Ureter (tissue), 1 donor: ENCODE data around the gene TMEM115. TPM values are rescaled to one million over a fixed set of nuclear protein-coding genes. Genes with fewer than 3 reads are reported as not detected.
"Not testable (repeated sequence)": the region's sequence is repeated elsewhere in the genome, so short reads cannot be mapped to it uniquely, and the experiment has no call there.

Experiments
- DNase-seq: peaks from one replicate; pipeline ENCODE4 v3.0.0-alpha.2; 2020; ENCODE audit warnings: low spot score
- total RNA-seq: library from RNA; stranded (reverse); gene quantifications from one replicate; pipeline ENCODE4 v1.2.4, GENCODE V29; 2023
- donor health status: DM: yes; HTN: yes; CAD: no.

The TMEM115 gene
- total RNA-seq, 1 donor from 2014 or later = 30.4 TPM

DNA sequence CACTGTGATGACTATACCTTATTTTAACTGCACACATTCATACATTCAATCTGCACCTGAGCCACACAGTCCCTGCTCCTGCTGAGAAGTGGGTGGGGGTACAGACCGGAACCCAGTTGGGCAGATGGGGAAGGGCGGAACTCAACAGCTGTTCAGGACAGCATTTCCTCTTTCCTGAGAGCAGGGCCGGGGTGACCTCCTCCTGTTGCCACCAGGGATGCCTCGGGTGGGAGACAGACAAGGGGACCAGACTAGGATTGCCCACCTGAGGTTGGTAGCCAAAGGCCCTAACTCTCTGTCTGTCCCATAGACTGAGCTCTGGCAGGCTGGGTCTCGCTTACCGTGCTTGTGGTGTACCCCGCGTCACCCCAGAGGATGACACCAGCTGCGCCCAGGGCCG is 40.7 kb downstream of the TMEM115 start:
- DNase-seq = no peak

DNA sequence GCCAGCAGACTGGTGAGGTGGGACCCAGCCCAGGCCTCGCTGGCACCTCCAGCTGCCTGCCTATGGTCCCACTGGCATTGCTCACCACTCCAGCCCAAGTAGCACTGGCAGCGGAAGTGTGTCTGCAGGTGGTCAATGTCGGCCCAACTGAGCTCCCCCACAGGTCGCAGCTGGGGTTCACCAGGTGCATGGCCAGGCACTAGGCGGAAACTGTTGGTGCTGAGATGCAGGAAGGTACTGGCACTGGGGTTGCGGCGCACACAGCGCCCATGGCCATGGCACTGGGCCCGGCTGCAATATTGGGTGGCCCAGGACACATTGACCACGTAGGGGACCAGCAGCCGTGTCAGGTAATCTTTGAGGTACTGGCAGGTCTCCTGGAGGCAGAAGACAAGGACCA is 41.2 kb downstream of the TMEM115 start:
- no peak for DNase-seq

DNA sequence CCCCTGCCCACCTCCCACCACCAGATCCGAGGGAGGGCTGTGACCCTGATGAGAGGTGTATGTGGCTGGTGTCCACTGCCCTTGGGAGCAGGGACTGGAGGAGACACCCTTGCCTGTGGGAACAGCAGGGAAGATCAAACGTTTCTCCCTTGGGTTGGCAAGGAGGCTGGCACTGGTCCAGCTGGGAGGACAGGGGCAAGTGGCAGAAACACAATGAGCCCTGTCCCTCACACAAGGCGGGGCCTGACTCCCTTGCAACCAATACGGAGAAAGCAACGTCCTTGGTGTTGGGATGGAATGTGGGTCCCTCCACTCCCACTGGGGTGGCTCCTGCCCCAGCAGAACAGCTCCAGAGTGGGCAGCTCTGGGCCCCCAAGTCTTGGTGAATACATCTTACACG is 42.0 kb downstream of the TMEM115 start:
- no peak for DNase-seq

DNA sequence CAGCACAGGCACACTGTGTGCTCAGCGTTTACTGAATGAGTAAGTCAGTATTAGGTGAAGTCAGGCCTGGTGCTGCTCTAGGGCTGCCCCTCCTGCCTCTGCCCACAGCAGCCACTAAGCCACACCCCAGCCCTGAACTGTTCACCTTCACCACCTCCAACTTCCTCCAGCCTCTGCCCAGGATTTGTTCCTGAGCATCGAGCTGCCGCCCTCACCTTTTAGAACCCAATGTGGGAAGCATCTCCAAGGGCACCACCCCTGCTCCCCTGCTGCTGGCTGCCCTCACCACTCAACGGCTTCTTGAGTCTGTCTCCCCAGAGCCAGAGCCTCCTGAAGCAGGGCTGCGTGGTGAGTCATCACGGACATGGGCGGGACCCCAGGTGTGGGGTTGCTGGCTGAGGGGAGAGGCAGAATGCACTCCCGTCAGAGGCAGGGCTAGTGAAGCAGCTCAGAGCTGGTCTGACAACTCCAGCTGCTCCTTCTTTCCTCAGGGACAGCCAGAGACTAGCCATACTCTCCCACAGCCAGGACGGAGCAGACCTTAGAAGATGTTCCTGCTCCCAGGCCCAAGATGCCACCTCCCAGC is 42.6 kb downstream of the TMEM115 start:
- DNase-seq = peak; percentile 87

DNA sequence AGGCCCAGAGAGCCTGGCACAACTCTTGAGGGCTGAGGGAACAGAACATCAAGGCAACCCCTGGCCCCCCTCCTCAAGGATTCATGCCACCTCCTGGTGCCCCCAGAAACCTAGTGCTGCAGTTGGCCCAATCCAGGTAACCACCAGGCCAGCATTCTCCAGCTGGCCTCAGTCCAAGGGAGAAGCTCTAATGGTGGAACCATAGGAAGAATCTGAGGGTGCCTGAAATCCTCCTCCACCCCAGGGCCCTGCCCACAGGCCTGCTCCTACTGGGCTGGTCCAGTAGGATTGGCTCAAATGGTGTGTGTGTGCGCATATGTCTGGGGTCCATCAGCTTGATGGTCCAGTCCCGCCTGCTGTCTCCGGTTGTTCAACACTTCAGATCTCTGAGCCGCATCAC is 44.5 kb downstream of the TMEM115 start:
- DNase-seq = no peak

DNA sequence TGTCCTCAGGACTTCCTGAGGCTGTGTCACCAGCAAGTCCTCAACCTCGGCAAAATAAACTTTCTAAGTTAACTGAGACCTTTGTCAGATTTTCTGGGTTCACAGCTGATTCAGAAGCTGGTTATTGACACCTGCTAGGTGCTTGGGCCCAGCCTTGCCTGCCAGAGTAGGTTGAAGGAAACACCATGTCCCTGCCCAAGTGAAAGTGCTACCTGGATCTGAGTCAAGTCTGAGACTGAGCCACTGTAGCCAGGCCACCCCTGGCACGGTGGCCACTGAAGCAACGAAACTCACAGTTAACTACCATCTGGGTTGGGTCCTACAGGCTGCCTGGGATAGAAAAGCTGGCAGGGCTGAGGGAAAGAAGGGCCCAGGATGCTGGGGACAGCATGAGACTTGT is 45.0 kb downstream of the TMEM115 start:
- no peak for DNase-seq

DNA sequence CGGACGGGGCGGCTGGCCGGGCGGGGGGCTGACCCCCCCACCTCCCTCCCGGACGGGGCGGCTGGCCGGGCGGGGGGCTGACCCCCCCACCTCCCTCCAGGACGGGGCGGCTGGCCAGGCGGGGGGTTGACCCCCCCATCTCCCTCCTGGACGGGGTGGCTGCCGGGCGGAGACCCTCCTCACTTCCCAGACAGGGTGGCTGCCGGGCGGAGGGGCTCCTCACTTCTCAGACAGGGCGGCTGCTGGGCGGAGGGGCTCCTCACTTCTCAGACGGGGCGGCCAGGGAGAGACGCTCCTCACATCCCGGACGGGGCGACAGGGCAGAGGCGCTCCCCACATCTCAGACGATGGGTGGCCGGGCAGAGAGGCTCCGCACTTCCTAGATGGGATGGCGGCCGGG is 47.3 kb downstream of the TMEM115 start:
- DNase-seq = not testable (repeated sequence)

Other genes with a start within 250 kb of the TMEM115 start
- gene SEMA3F, start 204.2 kb downstream of the TMEM115 start, total RNA-seq = 132 TPM
- gene GNAT1, start 167.9 kb downstream of the TMEM115 start, total RNA-seq = not detected
- gene SLC38A3, start 154.2 kb downstream of the TMEM115 start, total RNA-seq = 0.34 TPM
- gene GNAI2, start 123.3 kb downstream of the TMEM115 start, total RNA-seq = 222 TPM
- 18.2 TPM for gene SEMA3B, start 90.4 kb downstream of the TMEM115 start, total RNA-seq
- gene LSMEM2, start 80.4 kb downstream of the TMEM115 start, total RNA-seq = not detected
- 104 TPM for gene IFRD2, start 67.1 kb downstream of the TMEM115 start, total RNA-seq
- gene HYAL3, start 60.1 kb downstream of the TMEM115 start, total RNA-seq = 1.8 TPM
- 10.7 TPM for gene NAA80, start 60.1 kb downstream of the TMEM115 start, total RNA-seq
- 9.8 TPM for gene HYAL1, start 55.9 kb downstream of the TMEM115 start, total RNA-seq
- 87.9 TPM for gene HYAL2, start 36.8 kb downstream of the TMEM115 start, total RNA-seq
- 24.7 TPM for gene TUSC2, start 31.3 kb downstream of the TMEM115 start, total RNA-seq
- gene RASSF1, start 18.7 kb downstream of the TMEM115 start, total RNA-seq = 21.2 TPM
- 0.26 TPM for gene ZMYND10, start 13.8 kb downstream of the TMEM115 start, total RNA-seq
- 20.5 TPM for gene NPRL2, start 8.7 kb downstream of the TMEM115 start, total RNA-seq
- 27.5 TPM for gene CYB561D2, start 8.7 kb downstream of the TMEM115 start, total RNA-seq
- gene CACNA2D2, start 144.1 kb upstream of the TMEM115 start, total RNA-seq = 2.6 TPM
- 8.0 TPM for gene C3orf18, start 208.2 kb upstream of the TMEM115 start, total RNA-seq
- 34.4 TPM for gene HEMK1, start 210.0 kb upstream of the TMEM115 start, total RNA-seq